DOHH2 (cell line): ENCODE data around the gene PCDHGB6.

Experiments used
- CTCF ChIP-seq: fragments of 200-600 bp; sonication (generic); IDR thresholded peaks from one replicate; pipeline ENCODE4 v1.5.1; 2014; ENCODE audit warnings: antibody characterized with exemption, mild to moderate bottlenecking, low read depth, low read length; ENCODE audit not compliant: poor library complexity, severe bottlenecking
- EZH2phosphoT487 ChIP-seq: fragments of 200-600 bp; sonication (generic); IDR thresholded peaks from 2 replicates; pipeline ENCODE4 v1.6.1; 2017; ENCODE audit warnings: borderline replicate concordance, mild to moderate bottlenecking, antibody characterized with exemption, low read length, moderate library complexity, mixed read lengths

- TF ChIP-seq CTCF (no peak), EZH2phosphoT487 (no peak)
These were observed 33.2 kb upstream of the PCDHGB6 start for GRCh38 chr5:141374627-141375026.
